PC-9 (cell line): Measurements from ENCODE around the gene LRP11. TPM values are rescaled to one million over a fixed set of nuclear protein-coding genes. Genes with fewer than 3 reads are reported as not detected.
"Not testable (repeated sequence)": the region's sequence is repeated elsewhere in the genome, so short reads cannot be mapped to it uniquely, and the experiment has no call there.

Experiments used
- BruUV-seq: library from RNA; stranded (reverse); fragments of 400-500 nt; replicated peaks from 2 replicates; lab custom pipeline; 2021; lab: Mats Ljungman, UMichigan
- CTCF ChIA-PET: fragments of 300-600 bp; sonication (Branson Sonifier 250); formaldehyde crosslinking; loops from one replicate; lab custom pipeline; 2022; ENCODE audit warnings: antibody characterized with exemption; lab: Charles Lee
- POLR2A ChIA-PET: fragments of 300-600 bp; sonication (Branson Sonifier 250); formaldehyde crosslinking; loops from one replicate; lab custom pipeline; 2022; ENCODE audit warnings: antibody characterized with exemption; ENCODE audit not compliant: unreplicated experiment; lab: Charles Lee
- DNase-seq, 2 experiments: peaks; one replicate each; pipeline versions ENCODE4 v3.0.0 to v3.0.0-alpha.2; 2015 to 2022; ENCODE audit warnings: mixed read lengths in 1 of 2
- H2AFZ ChIP-seq: fragments of 200-600 bp; sonication (generic); 2 replicates; pipeline ENCODE4 v1.8.1; 2017; ENCODE audit warnings: antibody characterized with exemption
- H3F3A ChIP-seq: fragments of 200-600 bp; sonication (generic); 2 replicates; pipeline ENCODE4 v1.8.1; 2017; ENCODE audit warnings: antibody characterized with exemption, mild to moderate bottlenecking, low read depth; ENCODE audit not compliant: insufficient read depth
- H3K27ac ChIP-seq: fragments of 200-600 bp; sonication (generic); 2 replicates; pipeline ENCODE4 v1.6.1; 2016; ENCODE audit warnings: mixed run types
- H3K27me3 ChIP-seq: fragments of 200-600 bp; sonication (generic); 2 replicates; pipeline ENCODE4 v1.6.1; 2016; ENCODE audit warnings: low read depth, mixed run types; ENCODE audit not compliant: insufficient read depth
- H3K36me3 ChIP-seq: fragments of 200-600 bp; sonication (generic); 2 replicates; pipeline ENCODE4 v1.6.1; 2016; ENCODE audit warnings: low read depth, mixed run types
- H3K4me1 ChIP-seq: fragments of 200-600 bp; sonication (generic); replicated peaks from 2 replicates; pipeline ENCODE4 v1.6.1; 2016; ENCODE audit warnings: mixed run types; ENCODE audit not compliant: insufficient read depth
- H3K4me2 ChIP-seq: fragments of 200-600 bp; sonication (generic); 2 replicates; pipeline ENCODE4 v1.6.1; 2017; ENCODE audit warnings: mixed run types
- H3K4me3 ChIP-seq: fragments of 200-600 bp; sonication (generic); 2 replicates; pipeline ENCODE4 v1.6.1; 2016; ENCODE audit warnings: mixed run types
- H3K79me2 ChIP-seq: fragments of 200-600 bp; sonication (generic); 2 replicates; pipeline ENCODE4 v1.6.1; 2017; ENCODE audit warnings: low read depth, mixed run types
- H3K9me2 ChIP-seq: fragments of 200-600 bp; sonication (generic); 2 replicates; pipeline ENCODE4 v1.8.1; 2017; ENCODE audit warnings: mild to moderate bottlenecking; ENCODE audit not compliant: insufficient read depth
- H3K9me3 ChIP-seq: fragments of 200-600 bp; sonication (generic); 2 replicates; pipeline ENCODE4 v1.8.1; 2016; ENCODE audit warnings: low read depth; ENCODE audit not compliant: insufficient read depth
- H4K20me1 ChIP-seq: fragments of 200-600 bp; sonication (generic); 2 replicates; pipeline ENCODE4 v1.8.1; 2017; ENCODE audit not compliant: insufficient read depth
- EZH2 ChIP-seq: fragments of 200-600 bp; sonication (generic); IDR thresholded peaks from 2 replicates; pipeline ENCODE4 v1.8.0; 2017; ENCODE audit warnings: antibody characterized with exemption, low read depth
- intact Hi-C: fragments of 100-400 bp; cut with micrococcal nuclease; formaldehyde crosslinking; loops from one replicate; pipeline ENCODE4 v1.10.0; 2022; ENCODE audit not compliant: unreplicated experiment
- total RNA-seq: library from RNA; stranded (reverse); gene quantifications from 2 replicates; pipeline ENCODE4 v1.2.3, GENCODE V29; 2021
- TF ChIP-seq, protein P1 (sequence below): fragments of 200-600 bp; sonication (generic); conservative IDR thresholded peaks from 2 replicates; pipeline ENCODE4 v1.6.1; 2017; ENCODE audit warnings: mixed run types, antibody characterized with exemption, mild to moderate bottlenecking, moderate library complexity

The LRP11 gene
- total RNA-seq, 1 experiment from 2014 or later = 38.6 TPM

DNA sequence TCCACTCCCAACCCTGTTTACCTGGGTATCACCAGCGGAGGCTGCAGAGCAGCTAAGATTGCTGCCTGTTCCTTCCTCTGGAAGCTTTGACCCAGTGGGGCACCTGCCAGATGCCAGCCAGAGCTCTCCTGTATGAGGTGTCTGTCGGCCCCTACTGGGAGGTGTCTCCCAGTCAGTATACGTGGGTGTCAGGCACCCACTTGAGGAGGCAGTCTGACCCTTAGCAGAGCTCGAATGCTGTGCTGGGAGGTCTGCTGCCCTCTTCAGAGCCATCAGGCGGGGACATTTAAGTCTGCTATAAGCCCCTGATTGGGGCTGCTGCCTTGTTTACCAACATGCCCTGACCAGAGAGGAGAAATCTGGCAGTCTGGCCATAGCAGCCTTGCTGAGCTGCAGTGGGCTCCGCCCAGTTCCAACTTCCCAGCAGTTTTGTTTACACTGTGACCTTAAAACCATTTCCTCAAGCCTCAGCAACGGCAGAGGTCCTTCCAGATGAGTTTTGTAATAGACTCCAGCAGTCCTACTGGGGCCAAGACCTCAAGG, 31.0 kb upstream of the LRP11 start:
- TF ChIP-seq EZH2 = no peak
- TF ChIP-seq, protein P1, sequence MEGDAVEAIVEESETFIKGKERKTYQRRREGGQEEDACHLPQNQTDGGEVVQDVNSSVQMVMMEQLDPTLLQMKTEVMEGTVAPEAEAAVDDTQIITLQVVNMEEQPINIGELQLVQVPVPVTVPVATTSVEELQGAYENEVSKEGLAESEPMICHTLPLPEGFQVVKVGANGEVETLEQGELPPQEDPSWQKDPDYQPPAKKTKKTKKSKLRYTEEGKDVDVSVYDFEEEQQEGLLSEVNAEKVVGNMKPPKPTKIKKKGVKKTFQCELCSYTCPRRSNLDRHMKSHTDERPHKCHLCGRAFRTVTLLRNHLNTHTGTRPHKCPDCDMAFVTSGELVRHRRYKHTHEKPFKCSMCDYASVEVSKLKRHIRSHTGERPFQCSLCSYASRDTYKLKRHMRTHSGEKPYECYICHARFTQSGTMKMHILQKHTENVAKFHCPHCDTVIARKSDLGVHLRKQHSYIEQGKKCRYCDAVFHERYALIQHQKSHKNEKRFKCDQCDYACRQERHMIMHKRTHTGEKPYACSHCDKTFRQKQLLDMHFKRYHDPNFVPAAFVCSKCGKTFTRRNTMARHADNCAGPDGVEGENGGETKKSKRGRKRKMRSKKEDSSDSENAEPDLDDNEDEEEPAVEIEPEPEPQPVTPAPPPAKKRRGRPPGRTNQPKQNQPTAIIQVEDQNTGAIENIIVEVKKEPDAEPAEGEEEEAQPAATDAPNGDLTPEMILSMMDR = peak; percentile 36; the same call in 1 of the 2 replicates
- Histone ChIP-seq H4K20me1 (no peaks in the 10 kb centered on the region), H3K9me2 (no peaks in the 10 kb centered on the region), H3K9me3 (no peaks in the 10 kb centered on the region), H3K4me1 (peaks cover 50% of the 10 kb centered on the region), H3K27ac (peak overlapping the region; percentile 75), H2AFZ (peak overlapping the region; percentile 73; the same call in 1 of the 2 replicates), H3K36me3 (no peaks in the 10 kb centered on the region), H3K4me2 (peak overlapping the region; percentile 70), H3K79me2 (no peaks in the 10 kb centered on the region), H3F3A (peaks cover 17% of the 10 kb centered on the region; the same call in 1 of the 2 replicates), H3K27me3 (no peaks in the 10 kb centered on the region), H3K4me3 (peak overlapping the region; percentile 36; the same call in 1 of the 2 replicates)
- intact Hi-C loops = no loop called here
- CTCF ChIA-PET = interaction anchor here (0.6 to 1.2 kb wide), 3 partner anchors 9 to 54 kb away, joined by 3 read pairs; no protein-coding TSS in a partner anchor
- POLR2A ChIA-PET = no interaction called here
- peak; percentile 58 to 80 for DNase-seq
- no TSS peak for BruUV-seq

DNA sequence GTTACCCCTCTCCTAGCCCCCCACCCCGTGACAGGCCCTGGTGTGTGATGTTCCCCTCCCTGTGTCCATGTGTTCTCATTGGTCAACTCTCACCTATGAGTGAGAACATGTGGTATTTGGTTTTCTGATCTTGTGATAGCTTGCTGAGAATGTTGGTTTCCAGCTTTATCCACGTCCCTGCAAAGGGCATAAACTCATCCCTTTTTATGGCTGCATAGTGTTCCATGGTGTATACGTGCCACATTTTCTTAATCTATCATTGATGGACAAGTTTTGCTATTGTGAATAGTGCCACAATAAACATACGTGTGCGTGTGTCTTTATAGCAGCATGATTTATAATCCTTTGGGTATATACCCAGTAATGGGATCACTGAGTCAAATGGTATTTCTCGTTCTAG, 27.7 kb upstream of the LRP11 start:
- H4K20me1 ChIP-seq, BruUV-seq, H3K9me3 ChIP-seq, H3K79me2 ChIP-seq, CTCF ChIA-PET, H3K27me3 ChIP-seq, DNase-seq, H3K9me2 ChIP-seq, H3K36me3 ChIP-seq, H2AFZ ChIP-seq, H3K4me2 ChIP-seq, H3K27ac ChIP-seq, POLR2A ChIA-PET, intact Hi-C loops, H3K4me3 ChIP-seq: not testable (repeated sequence)
- H3K4me1 ChIP-seq = peaks cover 59% of the 10 kb centered on the region
- H3F3A ChIP-seq = peaks cover 26% of the 10 kb centered on the region

DNA sequence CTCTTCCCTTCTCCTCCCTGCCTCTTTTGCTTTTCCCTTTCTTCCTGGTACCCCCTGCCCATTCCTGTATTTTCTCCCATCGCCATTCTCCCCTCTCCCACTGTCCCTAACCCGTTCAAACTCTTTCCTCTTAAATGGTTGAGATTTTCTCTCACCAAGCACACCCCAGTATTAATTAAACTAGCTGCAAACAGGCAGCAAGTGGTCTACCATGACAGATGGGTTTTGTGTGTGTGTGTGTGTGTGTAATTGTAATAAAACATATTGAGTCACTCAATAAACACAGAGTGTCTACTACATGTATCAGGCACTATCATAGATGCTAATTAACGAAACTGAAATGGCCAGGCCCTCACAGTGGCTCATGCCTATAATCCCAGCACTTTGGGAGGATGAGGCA, 27.1 kb upstream of the LRP11 start:
- Histone ChIP-seq H4K20me1 (no peaks in the 10 kb centered on the region), H3K27me3 (no peaks in the 10 kb centered on the region), H3K27ac (no peak overlapping the region), H3K4me3 (no peak overlapping the region), H3K79me2 (no peaks in the 10 kb centered on the region), H3K9me3 (no peaks in the 10 kb centered on the region), H3K4me2 (peak overlapping the region; percentile 25; the same call in 1 of the 2 replicates), H2AFZ (no peak overlapping the region), H3F3A (peaks cover 28% of the 10 kb centered on the region), H3K9me2 (no peaks in the 10 kb centered on the region), H3K36me3 (no peaks in the 10 kb centered on the region), H3K4me1 (peaks cover 56% of the 10 kb centered on the region)
- CTCF ChIA-PET = no interaction called here
- DNase-seq = no peak
- POLR2A ChIA-PET = no interaction called here
- TF ChIP-seq, protein P1 = no peak
- no peak for TF ChIP-seq EZH2
- intact Hi-C loops = no loop called here
- no TSS peak for BruUV-seq

DNA sequence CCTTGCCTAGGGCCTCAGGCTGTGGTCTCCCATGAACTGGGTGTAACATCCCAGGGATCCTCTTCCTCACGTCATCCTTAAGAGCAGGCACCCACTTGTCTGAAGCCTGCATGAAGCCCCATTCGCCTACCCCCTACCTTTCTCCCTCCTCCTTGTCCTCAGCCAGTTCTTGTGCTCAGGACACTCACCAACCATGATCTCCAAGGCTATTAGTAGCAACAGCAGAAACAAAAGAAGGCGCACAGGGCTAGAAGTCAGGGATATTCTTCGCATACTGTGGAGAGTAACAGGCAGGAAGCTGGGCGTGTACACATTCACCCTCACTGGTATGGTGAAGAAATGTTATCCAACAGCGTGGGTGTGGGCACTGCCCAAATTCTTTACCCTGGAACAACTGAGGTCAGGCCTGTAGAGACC, 26.5 kb upstream of the LRP11 start:
- ChIA-PET POLR2A (no interaction called here), CTCF (no interaction called here)
- no peak overlapping the region for H3K4me3 ChIP-seq
- no peaks in the 10 kb centered on the region for H3K9me2 ChIP-seq
- H3K79me2 ChIP-seq = no peaks in the 10 kb centered on the region
- no TSS peak for BruUV-seq
- DNase-seq = no peak
- peaks cover 27% of the 10 kb centered on the region for H3F3A ChIP-seq
- H3K9me3 ChIP-seq = no peaks in the 10 kb centered on the region
- H3K4me2 ChIP-seq = peak overlapping the region; percentile 25; the same call in 1 of the 2 replicates
- H3K36me3 ChIP-seq = no peaks in the 10 kb centered on the region
- no peaks in the 10 kb centered on the region for H4K20me1 ChIP-seq
- no peak overlapping the region for H3K27ac ChIP-seq
- TF ChIP-seq EZH2 = no peak
- TF ChIP-seq, protein P1 = no peak
- intact Hi-C loops = no loop called here
- H3K27me3 ChIP-seq = no peaks in the 10 kb centered on the region
- H3K4me1 ChIP-seq = peaks cover 49% of the 10 kb centered on the region
- H2AFZ ChIP-seq = no peak overlapping the region
